Kidney (tissue), 14 donors: ENCODE results near the gene HMGXB3. TPM values are rescaled to one million over a fixed set of nuclear protein-coding genes. Genes with fewer than 3 reads are reported as not detected.

ENCODE experiments used
- DNase-seq, 5 donors: peaks; one replicate each; pipeline ENCODE4 v3.0.0-alpha.2; 2013 to 2020
- FAIRE-seq: peaks from 2 replicates; lab custom pipeline; 2012; peaks lifted over from hg19 to GRCh38; lab: Jason Lieb, UNC
- H3K27ac ChIP-seq, 2 donors: one replicate each; pipeline ENCODE4 v1.7.0; 2013; ENCODE audit warnings: low read depth in 2 of 2, low read length in 2 of 2, inconsistent platforms in 1 of 2
- H3K27me3 ChIP-seq: one replicate; pipeline ENCODE4 v1.7.1; 2013; ENCODE audit warnings: low read length, inconsistent platforms; ENCODE audit not compliant: control insufficient read depth, insufficient read depth
- H3K36me3 ChIP-seq, 3 donors: one replicate each; pipeline versions ENCODE4 v1.7.0 to v1.7.1; 2013; ENCODE audit warnings: low read length in 3 of 3, control low read depth in 1 of 3, inconsistent platforms in 1 of 3; ENCODE audit not compliant: insufficient read depth in 3 of 3, control insufficient read depth in 2 of 3
- H3K4me1 ChIP-seq, 3 donors: one replicate each; pipeline versions ENCODE4 v1.7.0 to v1.7.1; 2013; ENCODE audit warnings: low read length in 3 of 3, inconsistent platforms in 1 of 3, low read depth in 1 of 3; ENCODE audit not compliant: control insufficient read depth in 2 of 3, insufficient read depth in 2 of 3
- H3K4me3 ChIP-seq, 3 donors: one replicate each; pipeline versions ENCODE4 v1.7.0 to v1.8.1; 2013; ENCODE audit warnings: low read length in 3 of 3, control low read depth in 1 of 3, inconsistent platforms in 1 of 3
- H3K9ac ChIP-seq, 3 donors: one replicate each; pipeline versions ENCODE4 v1.7.0 to v1.7.1; 2013; ENCODE audit warnings: low read length in 3 of 3, control low read depth in 1 of 3, inconsistent platforms in 1 of 3
- H3K9me3 ChIP-seq, 3 donors: one replicate each; pipeline versions ENCODE4 v1.7.0 to v1.7.1; 2013; ENCODE audit warnings: low read length in 3 of 3, control low read depth in 1 of 3, inconsistent platforms in 1 of 3; ENCODE audit not compliant: control insufficient read depth in 2 of 3, insufficient read depth in 1 of 3
- CTCF ChIP-seq: IDR thresholded peaks from 3 replicates; pipeline ENCODE4 v1.5.1; 2012; ENCODE audit warnings: mild to moderate bottlenecking, moderate library complexity, borderline replicate concordance; ENCODE audit not compliant: insufficient read depth; ENCODE audit errors: extremely low read depth
- intact Hi-C: fragments of 100-400 bp; cut with DNase I; formaldehyde crosslinking; loops from one replicate; pipeline ENCODE4 v1.11.1; 2022
- polyA plus RNA-seq: library from polyadenylated mRNA; stranded (reverse); fragments of 350-450 nt; fragmentation: Illumina TruSeq; extraction: RNeasy Lipid Tissue Mini Kit (QIAGEN cat#74804); gene quantifications from one replicate; pipeline ENCODE4 v1.2.3, GENCODE V29; 2014; ENCODE audit warnings: low read depth, low replicate concordance; ENCODE audit not compliant: insufficient read depth
- total RNA-seq: library from RNA; stranded (reverse); fragmentation: NEBNext Ultra II Directional; extraction: Animal tissue kit (Norgen Biotek cat#: 25700); gene quantifications from one replicate; pipeline ENCODE4 v1.2.1, GENCODE V29; 2021
- donor health status: control.
- donor health status: control.
- donor health status: control.
- donor health status: control.
- donor health status: control.
- donor health status: DM: yes; HTN: yes; CAD: no.
- donor health status: Normal renal cell carcinoma (clear cell type).

The HMGXB3 gene
- total and polyA plus RNA-seq, 2 donors from 2014 or later, result 9.5 to 29.3 TPM

DNA sequence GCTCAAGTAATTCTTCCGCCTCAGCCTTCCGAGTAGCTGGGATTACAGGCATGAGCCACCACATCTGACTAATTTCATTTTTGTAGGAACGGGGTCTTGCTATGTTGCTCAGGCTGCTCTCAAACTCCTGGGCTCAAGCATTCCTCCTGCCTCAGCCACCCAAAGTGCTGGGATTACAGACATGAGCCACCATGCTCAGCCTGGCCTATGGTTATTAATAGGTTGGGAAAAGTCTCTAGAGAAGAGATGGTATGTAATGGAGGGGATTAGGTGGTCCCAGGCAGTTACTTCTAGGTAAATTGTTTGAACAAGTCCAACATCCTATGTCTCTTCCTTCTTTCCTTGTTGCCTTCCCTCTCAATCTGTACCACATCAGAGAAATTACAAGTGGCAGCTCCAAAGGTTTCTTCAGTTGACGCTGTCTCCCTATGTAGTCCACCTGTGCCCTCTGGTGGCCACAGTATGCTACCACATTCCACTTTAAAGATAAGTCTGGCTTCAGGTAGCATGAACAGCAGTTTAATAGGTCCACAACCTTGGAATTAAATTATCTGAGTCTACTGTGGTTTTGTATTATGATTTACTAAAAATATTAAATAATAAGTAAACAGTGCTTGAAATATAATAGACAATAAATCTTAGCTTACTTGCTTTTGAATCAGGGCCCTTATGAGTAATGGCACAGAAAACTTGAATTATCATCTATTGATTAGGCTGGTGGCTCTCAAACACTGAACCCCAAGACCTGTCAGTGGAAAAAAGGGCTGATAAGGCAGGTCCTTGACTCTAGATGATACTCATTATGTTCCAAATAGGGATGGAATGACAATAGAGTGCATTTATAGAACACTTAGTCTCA, 9.8 kb upstream of the HMGXB3 start:
- FAIRE-seq (peak; percentile 90), DNase-seq (peak in 4 of 5 donors; percentile 78 to 93 (median 83))
- Histone ChIP-seq H3K4me1 (no peaks in the 10 kb centered on the region), H3K9me3 (no peaks in the 10 kb centered on the region), H3K27me3 (no peaks in the 10 kb centered on the region), H3K36me3 (peaks cover 0 to 9% (median 3%) of the 10 kb centered on the region in 3 donors), H3K9ac (no peak overlapping the region), H3K27ac (no peak overlapping the region), H3K4me3 (no peak overlapping the region)
- TF ChIP-seq CTCF, result peak; percentile 97
- intact Hi-C loops, result loop anchor here (10.0 kb wide), 1 partner anchor 356 kb away; no protein-coding TSS in a partner anchor

DNA sequence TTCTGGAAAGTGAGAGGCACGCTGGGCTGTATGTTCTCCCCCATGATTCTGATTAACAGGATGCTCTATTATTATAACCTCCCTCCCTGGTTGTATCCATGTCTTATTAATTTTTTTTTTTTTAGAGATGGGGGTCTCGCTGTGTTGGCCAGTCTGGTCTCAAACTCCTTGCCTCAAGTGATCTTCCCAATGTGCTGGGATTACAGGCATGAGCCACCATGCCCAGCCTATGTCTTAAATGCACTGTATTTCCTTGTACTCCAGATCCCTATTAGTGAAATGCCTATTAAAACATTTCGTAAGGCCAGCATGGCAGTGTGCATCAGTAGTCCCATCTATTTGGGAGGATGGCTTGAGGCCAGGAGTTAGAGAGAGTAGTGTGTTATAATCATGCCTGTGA, 7.1 kb upstream of the HMGXB3 start:
- Histone ChIP-seq H3K27me3 (no peaks in the 10 kb centered on the region), H3K36me3 (peaks cover 0 to 12% (median 3%) of the 10 kb centered on the region in 3 donors), H3K27ac (no peak overlapping the region), H3K4me3 (no peak overlapping the region), H3K9ac (no peak overlapping the region), H3K9me3 (no peaks in the 10 kb centered on the region), H3K4me1 (no peaks in the 10 kb centered on the region)
- DNase-seq (no peak), FAIRE-seq (no peak)
- no peak for TF ChIP-seq CTCF
- intact Hi-C loops, result loop anchor here (10.0 kb wide), 1 partner anchor 359 kb away; no protein-coding TSS in a partner anchor

- TF ChIP-seq CTCF, result no peak
- DNase-seq (no peak), FAIRE-seq (no peak)
- intact Hi-C loops, result loop anchor here (5.0 to 10.0 kb wide), 2 partner anchors 163 to 361 kb away; no protein-coding TSS in a partner anchor
- H3K9me3 ChIP-seq, result no peaks in the 10 kb centered on the region
- no peaks in the 10 kb centered on the region for H3K27me3 ChIP-seq
- no peak overlapping the region for H3K27ac ChIP-seq
- H3K4me3 ChIP-seq, result no peak overlapping the region
- no peak overlapping the region for H3K9ac ChIP-seq
- H3K4me1 ChIP-seq, result peaks cover 0 to 11% (median 0%) of the 10 kb centered on the region in 3 donors
- peaks cover 0 to 12% (median 3%) of the 10 kb centered on the region in 3 donors for H3K36me3 ChIP-seq
Observed at GRCh38 chr5:149995385-149996204, 4.9 kb upstream of the HMGXB3 start.
